GM20431 (cell line): ENCODE results near the gene ERO1A.
"Not testable (repeated sequence)": the region's sequence is repeated elsewhere in the genome, so short reads cannot be mapped to it uniquely, and the experiment has no call there.

Experiments used
- in situ Hi-C: fragments of 300-500 bp; cut with MseI, MboI; formaldehyde crosslinking; loops from one replicate; pipeline ENCODE4 v1.15.0; 2020; ENCODE audit warnings: low sequenced_read_pairs; ENCODE audit not compliant: unreplicated experiment

ERO1A gene

GRCh38 chr14:52695481-52696091 is at the start of gene ERO1A:
Gene ERO1A, minus strand, starts transcription at chr14:52695558. Its CDS starts 77 bp downstream, at chr14:52695481.
- in situ Hi-C loops, result no loop called here

DNA sequence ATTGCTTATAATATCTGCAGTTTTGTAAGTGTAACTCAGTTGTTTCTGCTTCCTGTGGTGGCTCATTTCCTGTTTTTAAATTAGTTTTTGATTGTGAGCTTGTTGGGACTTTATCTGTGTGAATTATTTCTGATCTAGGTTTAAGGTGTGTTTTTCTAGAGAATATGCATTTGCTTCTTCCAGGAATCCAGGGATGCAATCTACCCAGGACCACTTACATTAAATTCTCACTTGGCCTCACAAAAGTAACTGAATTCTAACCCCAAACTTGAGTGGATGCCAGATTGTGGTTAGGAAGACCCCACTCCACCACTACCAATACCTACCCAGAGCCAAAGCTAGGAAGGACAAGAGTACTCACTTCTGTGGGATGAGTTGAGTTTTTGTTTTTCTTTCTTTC is 46.5 kb upstream of the ERO1A start:
- in situ Hi-C loops, result no loop called here

DNA sequence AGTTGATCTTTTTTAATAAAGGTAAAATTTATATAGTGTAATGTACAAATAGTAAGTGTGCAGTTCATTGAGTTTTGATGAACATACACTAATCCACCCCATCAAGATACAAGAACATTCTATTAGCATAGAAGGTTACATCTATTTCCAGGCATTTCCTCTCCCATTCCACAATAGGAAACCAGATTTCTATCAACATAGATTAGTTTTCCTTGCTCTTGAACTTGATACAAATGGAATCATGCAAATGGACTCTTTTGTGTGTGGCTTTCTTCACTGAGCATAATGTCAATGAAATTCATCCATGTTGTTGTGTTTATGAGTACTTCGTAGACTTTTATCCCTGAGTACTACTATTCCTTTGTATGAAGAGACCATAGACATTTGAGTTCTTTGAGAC is 45.4 kb upstream of the ERO1A start:
- in situ Hi-C loops, result no loop called here

DNA sequence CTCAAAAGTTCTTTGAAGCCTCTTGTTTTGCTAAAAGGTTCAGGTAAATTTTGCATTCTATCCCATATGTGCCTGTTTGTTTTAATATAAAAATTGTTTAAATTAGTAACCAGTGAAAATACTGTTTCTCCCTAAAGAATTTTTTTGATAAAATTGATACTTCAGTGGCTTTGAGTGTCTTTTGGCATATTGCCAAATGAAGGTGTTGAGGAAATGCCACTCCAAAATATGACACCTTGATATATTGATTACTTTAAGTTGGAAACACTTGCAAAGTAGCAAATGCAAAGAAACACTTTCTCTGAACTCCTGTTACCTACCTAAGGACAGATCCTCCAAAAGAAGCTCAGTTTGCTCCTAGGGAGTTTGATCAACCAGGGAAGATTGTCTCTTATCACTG is 43.1 kb upstream of the ERO1A start:
- in situ Hi-C loops, result no loop called here

- in situ Hi-C loops, result no loop called here
Measured at GRCh38 chr14:52735921-52736489, 40.6 kb upstream of the ERO1A start.

DNA sequence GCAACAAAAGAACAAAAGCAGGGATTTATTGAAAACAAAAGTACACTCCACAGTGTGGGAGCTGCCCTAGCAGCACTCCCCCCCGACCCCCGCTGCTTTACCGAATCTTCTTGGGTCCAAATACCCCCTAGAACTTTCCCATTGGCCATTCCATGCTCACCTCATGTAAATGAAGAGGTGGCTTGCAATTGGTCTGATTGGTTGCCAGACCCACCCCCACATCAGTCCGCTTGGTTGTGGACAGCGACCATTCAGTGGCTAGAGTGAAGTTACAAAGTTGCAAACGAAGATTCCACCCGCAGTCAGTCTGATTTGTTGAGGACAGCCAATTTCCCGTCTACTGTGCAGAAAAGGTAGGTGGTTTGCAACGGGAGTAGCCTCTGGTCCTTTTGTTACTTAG is 38.5 kb upstream of the ERO1A start:
- in situ Hi-C loops, result no loop called here

DNA sequence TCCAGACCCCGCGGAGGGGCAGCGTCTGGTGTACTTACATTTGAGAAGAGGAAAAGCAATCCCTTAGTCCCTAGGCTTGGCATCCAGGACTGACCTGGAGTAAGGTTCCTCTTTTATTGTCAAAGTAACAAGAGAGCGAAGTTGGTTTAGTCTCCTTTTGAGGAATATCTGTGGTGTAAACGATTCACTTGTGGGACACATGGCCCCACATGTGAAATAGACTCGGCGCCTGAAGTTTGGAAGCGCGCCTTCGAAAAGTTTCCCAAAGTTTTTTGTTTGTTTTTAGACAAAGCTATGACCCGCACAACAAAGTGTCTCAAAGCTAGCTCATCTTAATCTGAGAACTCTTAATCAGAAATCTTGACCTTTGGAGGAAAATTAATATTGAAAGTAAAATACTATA is 35.4 kb upstream of the ERO1A start:
- in situ Hi-C loops, result no loop called here

GRCh38 chr14:52729925-52730708 is 34.8 kb upstream of the ERO1A start, which contains the start of gene STYX:
Gene STYX, plus strand, starts transcription at chr14:52730166. Its CDS starts 309 bp downstream, at chr14:52730475.
- in situ Hi-C loops, result no loop called here

GRCh38 chr14:52729585-52729924 is 34.2 kb upstream of the ERO1A start:
- in situ Hi-C loops, result no loop called here

DNA sequence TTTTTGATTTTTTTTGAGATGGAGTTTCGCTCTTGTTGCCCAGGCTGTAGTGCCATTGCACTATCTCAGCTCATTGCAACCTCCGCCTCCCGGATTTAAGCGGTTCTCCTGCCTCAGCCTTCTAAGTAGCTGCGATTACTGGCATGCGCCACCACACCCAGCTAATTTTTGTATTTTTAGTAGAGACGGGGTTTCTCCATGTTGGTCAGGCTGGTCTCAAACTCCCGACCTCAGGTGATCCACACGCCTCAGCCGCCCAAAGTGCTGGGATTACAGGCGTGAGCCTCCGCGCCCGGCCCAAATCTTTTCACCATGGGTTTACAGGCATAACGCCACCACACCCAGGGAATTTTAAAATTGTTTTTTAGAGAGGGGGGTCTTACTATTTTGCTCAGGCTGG is 33.7 kb upstream of the ERO1A start:
- in situ Hi-C loops, result not testable (repeated sequence)

GRCh38 chr14:52727509-52727908 is 32.2 kb upstream of the ERO1A start:
- in situ Hi-C loops, result not testable (repeated sequence)

GRCh38 chr14:52724360-52724644 is 28.9 kb upstream of the ERO1A start:
- in situ Hi-C loops, result no loop called here

GRCh38 chr14:52723514-52724359 is 28.4 kb upstream of the ERO1A start:
- in situ Hi-C loops, result no loop called here

- in situ Hi-C loops, result no loop called here
Measured at GRCh38 chr14:52716155-52716554, 20.8 kb upstream of the ERO1A start.

DNA sequence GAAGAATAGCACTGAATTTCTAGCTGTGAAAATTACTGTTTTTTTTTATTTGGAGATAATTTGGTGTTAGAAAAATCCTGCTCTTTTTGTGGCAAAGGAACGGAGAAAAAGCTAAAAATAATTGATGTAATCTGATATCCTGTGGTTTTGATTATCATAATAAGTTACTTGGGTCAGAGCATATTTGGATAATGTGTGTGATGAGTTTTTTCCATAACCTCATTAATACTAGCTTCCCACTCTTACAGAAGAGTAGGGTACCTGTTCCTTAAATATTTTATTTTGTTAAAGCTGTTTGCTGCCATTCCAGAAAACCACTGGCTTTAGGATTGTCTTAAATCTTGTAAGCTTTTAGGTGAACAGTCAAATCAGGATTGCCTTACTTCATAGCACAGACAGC is 16.3 kb upstream of the ERO1A start:
- in situ Hi-C loops, result no loop called here

DNA sequence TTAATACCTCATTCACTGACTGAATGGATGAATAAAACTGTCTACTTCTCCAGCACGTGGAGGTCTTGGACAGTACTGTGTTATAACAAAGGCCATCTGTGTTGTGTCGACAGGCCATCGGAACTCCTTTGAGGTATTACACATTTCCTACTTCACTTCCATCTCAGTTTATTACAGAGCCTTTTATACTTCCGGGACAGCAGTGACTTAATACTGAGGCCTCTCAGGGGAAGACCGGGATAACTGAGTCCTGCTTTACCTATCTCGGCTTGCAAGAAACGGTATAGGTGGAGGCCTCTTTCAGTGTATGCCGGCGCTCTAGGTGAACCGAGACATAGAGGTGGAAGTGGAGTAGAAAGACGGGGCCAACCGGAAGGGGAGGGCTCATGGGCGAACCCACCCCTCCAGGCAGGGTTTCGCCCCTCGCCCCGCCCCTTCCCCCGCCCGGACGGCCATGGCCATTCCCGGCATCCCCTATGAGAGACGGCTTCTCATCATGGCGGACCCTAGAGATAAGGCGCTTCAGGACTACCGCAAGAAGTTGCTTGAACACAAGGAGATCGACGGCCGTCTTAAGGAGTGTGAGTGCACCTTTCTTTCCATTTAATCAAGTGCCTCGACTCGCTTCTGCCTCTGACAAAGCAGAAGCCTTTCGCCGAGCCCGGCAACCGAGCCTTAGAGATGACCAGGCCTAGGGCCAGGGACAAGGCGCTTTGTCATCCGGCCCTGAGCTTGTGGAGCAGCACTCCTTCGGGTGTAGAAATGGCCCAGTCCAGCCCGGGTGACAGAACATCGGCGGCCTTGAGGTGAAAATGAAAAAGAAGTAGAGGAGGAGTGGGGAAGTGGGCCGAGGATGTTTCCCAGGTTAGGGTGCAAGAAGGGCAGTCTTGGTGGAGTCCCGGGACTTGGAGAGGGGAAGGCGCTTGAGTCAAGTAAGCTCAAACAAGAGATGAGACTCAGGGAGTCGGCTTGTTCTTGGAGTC is 11.7 kb upstream of the ERO1A start, which contains the start of gene PSMC6:
PSMC6 (plus strand) TSS at position 477 of the 983 bp plus-strand sequence; CDS start at position 497, 20 bp downstream.
- in situ Hi-C loops, result no loop called here

- in situ Hi-C loops, result no loop called here
Measured at GRCh38 chr14:52706286-52706685, 10.9 kb upstream of the ERO1A start.

- in situ Hi-C loops, result no loop called here
Measured at GRCh38 chr14:52703664-52704063, 8.3 kb upstream of the ERO1A start.

DNA sequence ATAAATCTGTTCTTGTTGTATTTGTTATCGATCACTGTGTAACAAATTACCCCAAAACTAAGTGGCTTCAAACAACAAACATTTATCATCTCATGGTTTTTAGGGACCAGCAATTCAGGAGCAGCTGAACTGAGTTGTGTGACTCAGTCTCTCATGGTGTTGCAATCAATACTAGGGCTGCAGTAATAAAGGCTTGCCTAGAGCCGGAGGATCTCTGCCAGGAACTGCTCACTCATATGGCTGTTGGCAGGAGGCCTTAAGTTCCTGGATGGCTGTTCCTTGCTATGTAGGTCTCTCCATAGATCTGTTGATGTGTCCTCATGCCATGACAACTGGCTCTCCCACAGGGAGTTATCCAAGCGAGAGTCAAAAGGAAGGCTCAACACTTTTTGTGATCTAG is 7.9 kb upstream of the ERO1A start:
- in situ Hi-C loops, result no loop called here

DNA sequence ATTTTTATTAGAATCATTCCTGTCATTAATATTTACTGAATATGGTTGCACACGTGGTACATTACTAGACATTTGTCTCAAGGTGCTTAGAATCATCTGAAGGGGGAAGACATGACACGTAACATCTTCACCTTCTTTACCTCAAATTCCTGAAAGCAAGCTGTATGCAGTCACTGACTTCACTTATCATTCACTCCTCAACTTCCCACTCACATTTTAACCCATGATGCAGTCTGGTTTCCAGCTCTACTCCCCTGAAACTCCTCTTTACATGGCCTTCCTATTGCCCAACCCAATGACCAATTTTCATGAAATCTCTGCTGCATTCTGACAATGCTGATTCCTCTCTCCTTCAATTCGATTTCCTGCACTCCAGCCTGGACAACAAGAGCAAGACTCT is 5.9 kb upstream of the ERO1A start:
- in situ Hi-C loops, result no loop called here
